PFSK-1 (cell line): ENCODE data around the gene RIPK1.

Source experiments
- FOXP2 ChIP-seq: optimal IDR thresholded peaks from 2 replicates; pipeline ENCODE3; 2011; ENCODE audit warnings: borderline replicate concordance, control low read depth, inconsistent platforms; ENCODE audit not compliant: insufficient read depth; ENCODE audit errors: extremely low read length, extremely low read depth
- POLR2AphosphoS5 ChIP-seq: IDR thresholded peaks from 2 replicates; pipeline ENCODE4 v1.6.1; 2012; ENCODE audit warnings: low read depth, mild to moderate bottlenecking, control low read depth, low read length, moderate library complexity
- SIN3A ChIP-seq: IDR thresholded peaks from 2 replicates; pipeline ENCODE4 v1.6.1; 2012; ENCODE audit warnings: mild to moderate bottlenecking, low read length, moderate library complexity, borderline replicate concordance; ENCODE audit not compliant: insufficient read depth
- TAF1 ChIP-seq: IDR thresholded peaks from 2 replicates; pipeline ENCODE4 v1.6.1; 2012; ENCODE audit warnings: low read length, control low read depth, borderline replicate concordance; ENCODE audit not compliant: insufficient read depth
- TF ChIP-seq, protein P1 (sequence below), 2 experiments: IDR thresholded peaks; 2 replicates each; pipeline versions ENCODE4 v1.6.1 to v1.8.0; 2011 to 2012; ENCODE audit warnings: low read depth in 2 of 2, low read length in 2 of 2, control low read depth in 1 of 2, inconsistent platforms in 1 of 2, mild to moderate bottlenecking in 1 of 2, moderate library complexity in 1 of 2; ENCODE audit not compliant: insufficient read depth in 1 of 2

RIPK1 gene

DNA sequence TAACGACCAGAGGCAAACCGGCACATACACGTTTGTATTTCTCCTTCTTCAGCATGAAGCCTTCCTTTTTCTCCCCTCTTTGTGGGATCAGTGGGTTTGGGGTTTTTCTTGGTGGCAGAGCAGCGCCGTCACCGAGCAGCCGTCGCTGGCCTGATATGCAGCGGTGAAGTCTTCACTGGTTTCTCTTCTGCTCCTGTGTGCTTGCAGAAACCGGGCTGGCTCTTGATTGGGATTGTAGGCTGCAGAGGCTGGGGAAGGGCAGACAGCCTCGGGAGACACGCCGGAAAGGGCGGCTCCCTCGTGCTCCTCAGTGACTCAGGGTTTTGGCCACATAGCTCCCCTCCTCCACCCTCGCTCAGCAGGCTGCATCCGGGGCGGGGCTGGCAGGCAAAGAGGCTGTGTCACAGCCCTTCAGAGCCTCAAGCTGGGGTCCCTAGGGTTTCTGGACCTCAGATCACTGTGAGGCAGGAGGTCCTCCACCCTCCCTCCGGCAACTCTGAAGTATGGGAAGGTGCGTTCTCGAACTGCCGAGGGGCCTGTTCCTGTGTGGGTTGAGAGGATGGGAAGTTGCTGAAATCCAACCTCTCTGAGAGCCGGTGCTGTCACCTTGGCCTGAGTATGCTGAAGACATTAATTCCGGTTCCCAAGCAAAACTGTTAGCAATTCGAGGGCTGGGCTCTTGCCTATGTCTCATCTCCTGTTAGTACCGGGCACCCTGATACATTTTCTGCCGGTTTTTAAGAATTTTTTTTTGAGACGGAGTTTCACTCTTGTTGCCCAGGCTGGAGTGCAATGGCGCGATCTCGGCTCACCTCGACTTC lies 44.4 kb upstream of the RIPK1 start:
- TF ChIP-seq FOXP2 (peak; percentile 86), TAF1 (no peak), POLR2AphosphoS5 (no peak), SIN3A (no peak)
- TF ChIP-seq, protein P1, sequence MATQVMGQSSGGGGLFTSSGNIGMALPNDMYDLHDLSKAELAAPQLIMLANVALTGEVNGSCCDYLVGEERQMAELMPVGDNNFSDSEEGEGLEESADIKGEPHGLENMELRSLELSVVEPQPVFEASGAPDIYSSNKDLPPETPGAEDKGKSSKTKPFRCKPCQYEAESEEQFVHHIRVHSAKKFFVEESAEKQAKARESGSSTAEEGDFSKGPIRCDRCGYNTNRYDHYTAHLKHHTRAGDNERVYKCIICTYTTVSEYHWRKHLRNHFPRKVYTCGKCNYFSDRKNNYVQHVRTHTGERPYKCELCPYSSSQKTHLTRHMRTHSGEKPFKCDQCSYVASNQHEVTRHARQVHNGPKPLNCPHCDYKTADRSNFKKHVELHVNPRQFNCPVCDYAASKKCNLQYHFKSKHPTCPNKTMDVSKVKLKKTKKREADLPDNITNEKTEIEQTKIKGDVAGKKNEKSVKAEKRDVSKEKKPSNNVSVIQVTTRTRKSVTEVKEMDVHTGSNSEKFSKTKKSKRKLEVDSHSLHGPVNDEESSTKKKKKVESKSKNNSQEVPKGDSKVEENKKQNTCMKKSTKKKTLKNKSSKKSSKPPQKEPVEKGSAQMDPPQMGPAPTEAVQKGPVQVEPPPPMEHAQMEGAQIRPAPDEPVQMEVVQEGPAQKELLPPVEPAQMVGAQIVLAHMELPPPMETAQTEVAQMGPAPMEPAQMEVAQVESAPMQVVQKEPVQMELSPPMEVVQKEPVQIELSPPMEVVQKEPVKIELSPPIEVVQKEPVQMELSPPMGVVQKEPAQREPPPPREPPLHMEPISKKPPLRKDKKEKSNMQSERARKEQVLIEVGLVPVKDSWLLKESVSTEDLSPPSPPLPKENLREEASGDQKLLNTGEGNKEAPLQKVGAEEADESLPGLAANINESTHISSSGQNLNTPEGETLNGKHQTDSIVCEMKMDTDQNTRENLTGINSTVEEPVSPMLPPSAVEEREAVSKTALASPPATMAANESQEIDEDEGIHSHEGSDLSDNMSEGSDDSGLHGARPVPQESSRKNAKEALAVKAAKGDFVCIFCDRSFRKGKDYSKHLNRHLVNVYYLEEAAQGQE (IDR thresholded peaks at IDR 0.05; ENCODE audit: insufficient read depth in 1 of 2, low read depth in 2 of 2, low read length in 2 of 2), result no peak

DNA sequence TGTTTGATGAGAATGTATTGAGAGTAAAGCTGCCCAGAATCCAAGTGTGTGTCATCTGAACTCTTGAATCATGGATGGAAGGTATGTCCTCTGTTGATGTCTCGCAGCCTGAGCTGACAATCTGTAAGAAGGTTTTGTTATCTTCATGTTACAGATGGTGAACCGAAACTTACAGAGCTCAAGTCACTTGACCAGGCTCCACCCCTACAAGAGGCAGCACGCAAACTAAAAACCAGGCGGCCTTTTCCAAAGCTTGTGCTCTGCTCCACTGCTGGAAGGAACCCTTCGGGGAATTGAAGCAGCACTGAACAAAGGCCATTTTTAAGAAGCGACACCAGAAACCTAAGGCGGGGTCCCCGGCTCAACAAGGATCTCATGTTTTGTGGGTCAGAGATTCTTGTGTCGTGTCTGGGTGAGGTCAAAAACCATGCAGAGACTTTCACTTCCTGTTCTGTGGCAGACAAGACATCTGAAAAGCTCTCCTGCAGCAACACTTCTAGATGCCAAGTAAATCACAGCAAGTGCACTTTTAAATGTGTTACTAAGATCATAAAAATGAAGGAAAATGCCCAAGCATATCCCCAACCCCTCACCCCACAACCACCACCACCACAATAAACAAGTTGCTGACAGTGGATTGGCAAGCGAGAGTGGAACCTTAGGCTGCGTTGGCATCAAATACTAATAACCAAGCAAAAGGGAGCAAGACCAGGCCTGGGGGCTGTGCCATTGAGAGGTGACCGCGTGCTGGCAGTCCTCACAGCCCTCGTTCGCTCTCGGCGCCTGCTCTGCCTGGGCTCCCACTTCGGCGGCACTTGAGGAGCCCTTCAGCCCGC lies 41.3 kb upstream of the RIPK1 start:
- TF ChIP-seq, protein P1 (IDR thresholded peaks at IDR 0.05; ENCODE audit: insufficient read depth in 1 of 2, low read depth in 2 of 2, low read length in 2 of 2), result no peak
- TF ChIP-seq POLR2AphosphoS5 (no peak), TAF1 (no peak), FOXP2 (no peak), SIN3A (no peak)

DNA sequence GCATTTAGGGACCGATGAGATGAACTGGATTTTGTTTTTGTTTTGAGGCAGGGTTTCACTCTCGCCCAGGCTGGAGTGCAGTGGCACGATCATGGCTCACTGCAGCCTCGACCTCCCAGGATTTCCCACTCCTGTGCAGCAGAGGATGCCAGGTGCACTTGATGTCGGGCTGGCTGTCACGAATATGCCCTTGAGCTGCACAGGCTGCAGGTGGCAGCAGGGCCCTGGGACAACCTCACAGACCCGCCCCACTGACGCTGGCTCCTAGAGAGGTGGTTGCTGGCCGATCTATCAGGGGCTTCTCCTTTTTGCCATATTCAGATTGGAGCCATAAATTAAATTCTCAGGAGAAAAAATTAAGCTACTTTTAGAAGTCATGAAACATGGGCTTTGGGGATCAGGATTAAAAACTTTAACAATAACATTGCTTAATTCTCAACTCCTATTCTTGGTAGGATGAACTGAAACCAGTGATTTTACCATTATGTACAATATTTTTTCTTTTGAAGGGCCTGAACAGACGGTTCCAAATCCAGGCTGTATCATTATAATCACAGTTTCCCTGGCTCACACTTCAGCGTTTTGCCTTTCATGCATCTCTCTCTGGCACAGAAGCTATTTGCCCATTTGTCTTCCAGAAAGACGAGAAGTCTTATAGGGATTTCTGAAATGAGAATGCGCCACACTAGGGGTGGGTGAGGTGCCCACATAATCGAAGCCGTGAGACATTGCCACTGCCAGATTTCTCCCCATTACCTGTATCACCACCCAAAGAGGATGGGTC lies 36.2 kb upstream of the RIPK1 start:
- TF ChIP-seq POLR2AphosphoS5, result no peak
- no peak for TF ChIP-seq SIN3A
- TF ChIP-seq, protein P1 (IDR thresholded peaks at IDR 0.05; ENCODE audit: insufficient read depth in 1 of 2, low read depth in 2 of 2, low read length in 2 of 2), result no peak
- TF ChIP-seq TAF1, result no peak
- no peak for TF ChIP-seq FOXP2

DNA sequence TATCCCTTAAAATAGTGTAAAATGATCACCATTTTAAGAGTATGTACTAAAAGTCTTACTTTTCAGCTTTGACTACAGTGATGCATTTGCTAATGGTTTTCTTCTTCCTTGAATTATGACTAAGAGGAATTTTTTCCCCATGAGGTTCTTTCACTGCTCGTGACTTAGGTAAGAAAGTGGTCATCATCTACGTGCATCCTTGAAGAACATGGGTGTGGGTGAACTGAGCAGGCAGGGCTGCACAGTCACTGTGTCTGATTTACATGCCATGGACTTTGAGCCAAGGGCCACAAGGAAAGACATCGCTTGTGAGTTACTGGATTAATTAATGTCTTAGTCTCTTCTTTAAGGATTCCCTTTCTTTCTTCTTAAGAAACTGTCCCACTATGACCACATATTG lies 35.3 kb upstream of the RIPK1 start:
- no peak for TF ChIP-seq POLR2AphosphoS5
- TF ChIP-seq SIN3A, result no peak
- TF ChIP-seq FOXP2, result no peak
- TF ChIP-seq TAF1, result no peak
- TF ChIP-seq, protein P1 (IDR thresholded peaks at IDR 0.05; ENCODE audit: insufficient read depth in 1 of 2, low read depth in 2 of 2, low read length in 2 of 2), result no peak
